Measurements from ENCODE around the gene RIN3.

RIN3 gene

GRCh38 chr14:92484132-92484823 is 29.3 kb upstream of the RIN3 start:
- DNase-seq, result no peak

GRCh38 chr14:92486881-92487280 is 26.7 kb upstream of the RIN3 start:
- DNase-seq, result peak; percentile 33

GRCh38 chr14:92487513-92488133 is 26.0 kb upstream of the RIN3 start:
- peak; percentile 12 for DNase-seq

- DNase-seq, result no peak
Observed at GRCh38 chr14:92489394-92490238, 24.0 kb upstream of the RIN3 start.

- no peak for DNase-seq
Observed at GRCh38 chr14:92490239-92490959, 23.2 kb upstream of the RIN3 start.

GRCh38 chr14:92491782-92492181 is 21.8 kb upstream of the RIN3 start:
- no peak for DNase-seq

GRCh38 chr14:92492258-92492657 is 21.3 kb upstream of the RIN3 start:
- DNase-seq, result no peak

GRCh38 chr14:92493024-92493423 is 20.6 kb upstream of the RIN3 start:
- DNase-seq, result no peak

GRCh38 chr14:92493492-92493891 is 20.1 kb upstream of the RIN3 start:
- no peak for DNase-seq

GRCh38 chr14:92494512-92494911 is 19.1 kb upstream of the RIN3 start:
- no peak for DNase-seq

GRCh38 chr14:92495027-92495426 is 18.6 kb upstream of the RIN3 start:
- DNase-seq, result peak; percentile 84

GRCh38 chr14:92496191-92496857 is 17.3 kb upstream of the RIN3 start:
- DNase-seq, result no peak

GRCh38 chr14:92497391-92497790 is 16.2 kb upstream of the RIN3 start:
- no peak for DNase-seq

GRCh38 chr14:92499234-92499633 is 14.3 kb upstream of the RIN3 start:
- no peak for DNase-seq

- no peak for DNase-seq
Observed at GRCh38 chr14:92500491-92500941, 13.1 kb upstream of the RIN3 start.

- DNase-seq, result peak; percentile 91
Observed at GRCh38 chr14:92501891-92502351, 11.7 kb upstream of the RIN3 start.

- DNase-seq, result no peak
Observed at GRCh38 chr14:92502541-92503286, 10.9 kb upstream of the RIN3 start.

GRCh38 chr14:92503756-92504491 is 9.7 kb upstream of the RIN3 start:
- DNase-seq, result peak; percentile 90

- no peak for DNase-seq
Observed at GRCh38 chr14:92505826-92506225, 7.8 kb upstream of the RIN3 start.

- DNase-seq, result no peak
Observed at GRCh38 chr14:92506231-92506630, 7.3 kb upstream of the RIN3 start.
